ENCODE data around the gene TM9SF1.

Gene TM9SF1

GRCh38 chr14:24150567-24150966 is 44.7 kb downstream of the TM9SF1 start:
- no peak for DNase-seq (ENCODE audit: low read depth)

- DNase-seq (ENCODE audit: low read depth) = no peak
Observed at GRCh38 chr14:24150061-24150460, 45.2 kb downstream of the TM9SF1 start.

- DNase-seq (ENCODE audit: low read depth) = no peak
Observed at GRCh38 chr14:24149302-24149969, 45.8 kb downstream of the TM9SF1 start.

GRCh38 chr14:24147761-24148428 is 47.3 kb downstream of the TM9SF1 start:
- DNase-seq (ENCODE audit: low read depth) = no peak

GRCh38 chr14:24146978-24147760 is 48.1 kb downstream of the TM9SF1 start, which contains the start of gene RNF31:
Gene RNF31 (plus strand): TSS chr14:24147498. CDS start chr14:24147699, 201 bp downstream.
- peak; percentile 96 for DNase-seq (ENCODE audit: low read depth)

- peak; percentile 70 for DNase-seq (ENCODE audit: low read depth)
Observed at GRCh38 chr14:24146453-24146977, 48.7 kb downstream of the TM9SF1 start, which contains the start of gene PSME2. Gene PSME2 (minus strand): TSS chr14:24146610. CDS start chr14:24146581, 29 bp downstream.

- DNase-seq (ENCODE audit: low read depth) = no peak
Observed at GRCh38 chr14:24145690-24146452, 49.4 kb downstream of the TM9SF1 start.

- no peak for DNase-seq (ENCODE audit: low read depth)
Observed at GRCh38 chr14:24145219-24145618, 50.0 kb downstream of the TM9SF1 start.

- DNase-seq (ENCODE audit: low read depth) = no peak
Observed at GRCh38 chr14:24144451-24144850, 50.8 kb downstream of the TM9SF1 start.

- no peak for DNase-seq (ENCODE audit: low read depth)
Observed at GRCh38 chr14:24143511-24143910, 51.7 kb downstream of the TM9SF1 start.

- peak; percentile 99 for DNase-seq (ENCODE audit: low read depth)
Observed at GRCh38 chr14:24141097-24141880, 54.0 kb downstream of the TM9SF1 start, which contains the start of gene EMC9. Gene EMC9 (minus strand): TSS chr14:24141591. CDS start chr14:24141304, 287 bp downstream.

- no peak for DNase-seq (ENCODE audit: low read depth)
Observed at GRCh38 chr14:24139272-24139934, 55.8 kb downstream of the TM9SF1 start.
